ENCODE measurements around the gene RAVER1. TPM values are rescaled to one million over a fixed set of nuclear protein-coding genes. Genes with fewer than 3 reads are reported as not detected.
A peak's percentile ranks its signal among the peaks of the same experiment; 100 is the strongest.

RAVER1 gene
- total and polyA plus RNA-seq, 10 of the 15 experiments (the other 5 are each of a cell fraction or from before 2014, with no cell fraction given) = 0.03 to 87.0 (median 12.1) TPM

DNA sequence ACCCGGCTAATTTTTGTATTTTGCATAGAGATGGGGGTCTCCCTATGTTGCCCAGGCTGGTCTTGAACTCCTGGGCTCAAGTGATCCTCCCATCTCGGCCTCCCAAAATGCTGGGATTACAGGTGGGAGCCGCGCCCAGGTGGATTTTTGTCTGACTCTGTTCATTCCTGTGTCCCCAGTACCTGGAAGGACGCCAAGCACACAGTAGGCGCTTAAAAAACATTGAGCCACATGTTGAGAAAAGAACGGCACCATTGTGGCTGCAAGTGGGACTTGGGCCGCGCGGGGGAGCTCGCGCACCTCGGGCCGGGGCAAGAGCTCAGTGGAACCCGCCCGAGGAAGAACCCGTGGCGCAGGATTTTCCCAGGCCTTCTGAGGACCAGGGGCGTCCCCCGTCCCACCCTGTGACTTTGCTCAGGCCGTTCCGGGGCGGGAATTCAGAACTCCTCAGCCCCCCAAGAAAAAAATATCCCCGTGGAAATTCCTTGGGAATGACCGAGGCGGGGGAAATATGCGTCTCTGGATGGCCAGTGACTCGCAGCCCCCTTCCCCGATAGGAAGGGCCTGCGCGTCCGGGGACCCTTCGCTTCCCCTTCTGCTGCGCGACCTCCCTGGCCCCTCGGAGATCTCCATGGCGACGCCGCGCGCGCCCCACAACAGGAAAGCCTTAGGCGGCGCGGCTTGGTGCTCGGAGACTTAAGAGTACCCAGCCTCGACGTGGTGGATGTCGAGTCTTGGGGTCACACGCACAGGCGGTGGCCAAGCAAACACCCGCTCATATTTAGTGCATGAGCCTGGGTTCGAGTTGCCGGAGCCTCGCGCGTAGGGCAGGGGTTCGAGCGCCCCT lies 63.8 kb downstream of the RAVER1 start (continued):
- TF ChIP-seq, protein P1, sequence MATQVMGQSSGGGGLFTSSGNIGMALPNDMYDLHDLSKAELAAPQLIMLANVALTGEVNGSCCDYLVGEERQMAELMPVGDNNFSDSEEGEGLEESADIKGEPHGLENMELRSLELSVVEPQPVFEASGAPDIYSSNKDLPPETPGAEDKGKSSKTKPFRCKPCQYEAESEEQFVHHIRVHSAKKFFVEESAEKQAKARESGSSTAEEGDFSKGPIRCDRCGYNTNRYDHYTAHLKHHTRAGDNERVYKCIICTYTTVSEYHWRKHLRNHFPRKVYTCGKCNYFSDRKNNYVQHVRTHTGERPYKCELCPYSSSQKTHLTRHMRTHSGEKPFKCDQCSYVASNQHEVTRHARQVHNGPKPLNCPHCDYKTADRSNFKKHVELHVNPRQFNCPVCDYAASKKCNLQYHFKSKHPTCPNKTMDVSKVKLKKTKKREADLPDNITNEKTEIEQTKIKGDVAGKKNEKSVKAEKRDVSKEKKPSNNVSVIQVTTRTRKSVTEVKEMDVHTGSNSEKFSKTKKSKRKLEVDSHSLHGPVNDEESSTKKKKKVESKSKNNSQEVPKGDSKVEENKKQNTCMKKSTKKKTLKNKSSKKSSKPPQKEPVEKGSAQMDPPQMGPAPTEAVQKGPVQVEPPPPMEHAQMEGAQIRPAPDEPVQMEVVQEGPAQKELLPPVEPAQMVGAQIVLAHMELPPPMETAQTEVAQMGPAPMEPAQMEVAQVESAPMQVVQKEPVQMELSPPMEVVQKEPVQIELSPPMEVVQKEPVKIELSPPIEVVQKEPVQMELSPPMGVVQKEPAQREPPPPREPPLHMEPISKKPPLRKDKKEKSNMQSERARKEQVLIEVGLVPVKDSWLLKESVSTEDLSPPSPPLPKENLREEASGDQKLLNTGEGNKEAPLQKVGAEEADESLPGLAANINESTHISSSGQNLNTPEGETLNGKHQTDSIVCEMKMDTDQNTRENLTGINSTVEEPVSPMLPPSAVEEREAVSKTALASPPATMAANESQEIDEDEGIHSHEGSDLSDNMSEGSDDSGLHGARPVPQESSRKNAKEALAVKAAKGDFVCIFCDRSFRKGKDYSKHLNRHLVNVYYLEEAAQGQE (IDR thresholded peaks at IDR 0.05; ENCODE audit: low read depth, low read length) = no peak
- TF ChIP-seq, protein P2, sequence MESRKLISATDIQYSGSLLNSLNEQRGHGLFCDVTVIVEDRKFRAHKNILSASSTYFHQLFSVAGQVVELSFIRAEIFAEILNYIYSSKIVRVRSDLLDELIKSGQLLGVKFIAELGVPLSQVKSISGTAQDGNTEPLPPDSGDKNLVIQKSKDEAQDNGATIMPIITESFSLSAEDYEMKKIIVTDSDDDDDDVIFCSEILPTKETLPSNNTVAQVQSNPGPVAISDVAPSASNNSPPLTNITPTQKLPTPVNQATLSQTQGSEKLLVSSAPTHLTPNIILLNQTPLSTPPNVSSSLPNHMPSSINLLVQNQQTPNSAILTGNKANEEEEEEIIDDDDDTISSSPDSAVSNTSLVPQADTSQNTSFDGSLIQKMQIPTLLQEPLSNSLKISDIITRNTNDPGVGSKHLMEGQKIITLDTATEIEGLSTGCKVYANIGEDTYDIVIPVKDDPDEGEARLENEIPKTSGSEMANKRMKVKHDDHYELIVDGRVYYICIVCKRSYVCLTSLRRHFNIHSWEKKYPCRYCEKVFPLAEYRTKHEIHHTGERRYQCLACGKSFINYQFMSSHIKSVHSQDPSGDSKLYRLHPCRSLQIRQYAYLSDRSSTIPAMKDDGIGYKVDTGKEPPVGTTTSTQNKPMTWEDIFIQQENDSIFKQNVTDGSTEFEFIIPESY (IDR thresholded peaks at IDR 0.05) = no peak
- no peak for TF ChIP-seq TCF7 (IDR thresholded peaks at IDR 0.05; ENCODE audit: borderline replicate concordance)
- no peak for TF ChIP-seq EP300 (IDR thresholded peaks at IDR 0.05; ENCODE audit: borderline replicate concordance in 1 of 2, control insufficient read depth in 1 of 2, low read depth in 2 of 2, low read length in 2 of 2)
- TF ChIP-seq ATF3 (IDR thresholded peaks at IDR 0.05; ENCODE audit: borderline replicate concordance, extremely low read depth, low read depth, low read length) = no peak
- TF ChIP-seq, protein P3, sequence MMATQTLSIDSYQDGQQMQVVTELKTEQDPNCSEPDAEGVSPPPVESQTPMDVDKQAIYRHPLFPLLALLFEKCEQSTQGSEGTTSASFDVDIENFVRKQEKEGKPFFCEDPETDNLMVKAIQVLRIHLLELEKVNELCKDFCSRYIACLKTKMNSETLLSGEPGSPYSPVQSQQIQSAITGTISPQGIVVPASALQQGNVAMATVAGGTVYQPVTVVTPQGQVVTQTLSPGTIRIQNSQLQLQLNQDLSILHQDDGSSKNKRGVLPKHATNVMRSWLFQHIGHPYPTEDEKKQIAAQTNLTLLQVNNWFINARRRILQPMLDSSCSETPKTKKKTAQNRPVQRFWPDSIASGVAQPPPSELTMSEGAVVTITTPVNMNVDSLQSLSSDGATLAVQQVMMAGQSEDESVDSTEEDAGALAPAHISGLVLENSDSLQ (IDR thresholded peaks at IDR 0.05) = no peak
- peak; percentile 16; the same call in 1 of the 2 replicates for TF ChIP-seq TAF1 (IDR thresholded peaks at IDR 0.05; ENCODE audit: borderline replicate concordance, low read depth, low read length)
- no peak for TF ChIP-seq BRCA1 (IDR thresholded peaks at IDR 0.05; ENCODE audit: low read depth, low read length)
- TF ChIP-seq RELB (IDR thresholded peaks at IDR 0.05; ENCODE audit: low read depth) = peak; percentile 87
- TF ChIP-seq ATF7 (IDR thresholded peaks at IDR 0.05; ENCODE audit: low read depth) = no peak
- TF ChIP-seq, protein P4, sequence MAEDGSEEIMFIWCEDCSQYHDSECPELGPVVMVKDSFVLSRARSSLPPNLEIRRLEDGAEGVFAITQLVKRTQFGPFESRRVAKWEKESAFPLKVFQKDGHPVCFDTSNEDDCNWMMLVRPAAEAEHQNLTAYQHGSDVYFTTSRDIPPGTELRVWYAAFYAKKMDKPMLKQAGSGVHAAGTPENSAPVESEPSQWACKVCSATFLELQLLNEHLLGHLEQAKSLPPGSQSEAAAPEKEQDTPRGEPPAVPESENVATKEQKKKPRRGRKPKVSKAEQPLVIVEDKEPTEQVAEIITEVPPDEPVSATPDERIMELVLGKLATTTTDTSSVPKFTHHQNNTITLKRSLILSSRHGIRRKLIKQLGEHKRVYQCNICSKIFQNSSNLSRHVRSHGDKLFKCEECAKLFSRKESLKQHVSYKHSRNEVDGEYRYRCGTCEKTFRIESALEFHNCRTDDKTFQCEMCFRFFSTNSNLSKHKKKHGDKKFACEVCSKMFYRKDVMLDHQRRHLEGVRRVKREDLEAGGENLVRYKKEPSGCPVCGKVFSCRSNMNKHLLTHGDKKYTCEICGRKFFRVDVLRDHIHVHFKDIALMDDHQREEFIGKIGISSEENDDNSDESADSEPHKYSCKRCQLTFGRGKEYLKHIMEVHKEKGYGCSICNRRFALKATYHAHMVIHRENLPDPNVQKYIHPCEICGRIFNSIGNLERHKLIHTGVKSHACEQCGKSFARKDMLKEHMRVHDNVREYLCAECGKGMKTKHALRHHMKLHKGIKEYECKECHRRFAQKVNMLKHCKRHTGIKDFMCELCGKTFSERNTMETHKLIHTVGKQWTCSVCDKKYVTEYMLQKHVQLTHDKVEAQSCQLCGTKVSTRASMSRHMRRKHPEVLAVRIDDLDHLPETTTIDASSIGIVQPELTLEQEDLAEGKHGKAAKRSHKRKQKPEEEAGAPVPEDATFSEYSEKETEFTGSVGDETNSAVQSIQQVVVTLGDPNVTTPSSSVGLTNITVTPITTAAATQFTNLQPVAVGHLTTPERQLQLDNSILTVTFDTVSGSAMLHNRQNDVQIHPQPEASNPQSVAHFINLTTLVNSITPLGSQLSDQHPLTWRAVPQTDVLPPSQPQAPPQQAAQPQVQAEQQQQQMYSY (CRISPR knock-in tag; IDR thresholded peaks at IDR 0.05) = no peak
- TF ChIP-seq MEF2A (IDR thresholded peaks at IDR 0.05; ENCODE audit: insufficient read depth, low read depth, low read length) = no peak
- TF ChIP-seq POLR2AphosphoS2 (IDR thresholded peaks at IDR 0.05; ENCODE audit: low read depth, low read length) = no peak
- no peak for TF ChIP-seq HCFC1 (IDR thresholded peaks at IDR 0.05; ENCODE audit: low read length)
- no peak for TF ChIP-seq CREM (IDR thresholded peaks at IDR 0.05; ENCODE audit: low read depth)
- TF ChIP-seq ZSCAN29 (IDR thresholded peaks at IDR 0.05) = no peak

All from GM12878 (cell line).